Measurements from ENCODE around the gene PCK1.

DNA sequence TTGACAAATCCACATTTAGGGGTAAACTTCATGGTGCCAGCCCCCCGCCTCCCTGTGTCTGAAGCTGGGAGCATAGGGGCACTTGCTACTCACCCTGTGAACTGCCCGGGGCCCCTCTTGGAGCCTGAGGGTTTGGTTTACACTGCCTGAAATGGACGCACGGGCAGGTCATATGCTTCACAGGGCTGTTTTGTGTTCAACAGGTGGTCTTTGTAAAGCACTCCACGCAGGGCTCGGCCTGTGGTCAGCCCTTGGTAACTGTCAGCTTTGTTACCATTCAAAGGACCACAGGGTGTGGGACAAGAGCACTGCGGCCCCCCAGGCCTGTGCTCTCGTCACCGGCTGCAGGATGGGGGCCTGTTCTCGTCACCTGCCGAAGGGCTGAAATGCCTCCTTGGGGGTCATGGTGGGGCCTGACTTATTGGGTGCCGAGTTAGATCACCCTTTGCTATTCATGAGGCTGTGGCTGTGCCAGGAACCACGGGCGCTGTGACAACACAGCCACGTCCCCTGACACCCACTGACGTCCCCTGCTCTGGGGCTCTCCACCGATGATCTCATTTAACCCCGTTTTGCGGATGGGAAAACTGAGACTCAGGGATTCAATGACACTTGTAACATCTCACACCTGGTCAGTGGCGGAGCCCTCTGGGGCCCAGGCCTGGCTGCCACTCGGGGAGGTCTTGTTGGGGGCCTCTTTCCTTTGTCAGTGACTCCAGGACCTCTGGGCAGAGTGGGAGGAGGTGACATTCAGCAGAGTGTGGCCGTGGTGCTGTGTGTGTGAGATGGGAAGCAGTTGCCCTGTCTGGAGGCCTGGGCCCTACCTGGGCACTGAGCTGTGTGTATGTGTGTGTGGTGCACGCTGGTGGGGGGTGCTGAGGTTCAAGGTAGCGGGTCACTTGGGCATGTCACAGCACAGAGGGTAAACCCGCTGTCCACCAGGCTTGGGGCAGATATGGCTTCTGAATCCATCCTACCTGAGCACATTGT, 34.4 kb downstream of the PCK1 start:
- TF ChIP-seq, protein P1, sequence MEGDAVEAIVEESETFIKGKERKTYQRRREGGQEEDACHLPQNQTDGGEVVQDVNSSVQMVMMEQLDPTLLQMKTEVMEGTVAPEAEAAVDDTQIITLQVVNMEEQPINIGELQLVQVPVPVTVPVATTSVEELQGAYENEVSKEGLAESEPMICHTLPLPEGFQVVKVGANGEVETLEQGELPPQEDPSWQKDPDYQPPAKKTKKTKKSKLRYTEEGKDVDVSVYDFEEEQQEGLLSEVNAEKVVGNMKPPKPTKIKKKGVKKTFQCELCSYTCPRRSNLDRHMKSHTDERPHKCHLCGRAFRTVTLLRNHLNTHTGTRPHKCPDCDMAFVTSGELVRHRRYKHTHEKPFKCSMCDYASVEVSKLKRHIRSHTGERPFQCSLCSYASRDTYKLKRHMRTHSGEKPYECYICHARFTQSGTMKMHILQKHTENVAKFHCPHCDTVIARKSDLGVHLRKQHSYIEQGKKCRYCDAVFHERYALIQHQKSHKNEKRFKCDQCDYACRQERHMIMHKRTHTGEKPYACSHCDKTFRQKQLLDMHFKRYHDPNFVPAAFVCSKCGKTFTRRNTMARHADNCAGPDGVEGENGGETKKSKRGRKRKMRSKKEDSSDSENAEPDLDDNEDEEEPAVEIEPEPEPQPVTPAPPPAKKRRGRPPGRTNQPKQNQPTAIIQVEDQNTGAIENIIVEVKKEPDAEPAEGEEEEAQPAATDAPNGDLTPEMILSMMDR (IDR thresholded peaks at IDR 0.05 in 4 of 5, conservative IDR thresholded peaks at IDR 0.05 in 1 of 5) = no peak
- no peak for TF ChIP-seq POLR2A (IDR thresholded peaks at IDR 0.05)

Data from gastrocnemius medialis (tissue), 4 donors.